ENCODE measurements around the gene MAMSTR.

MAMSTR gene

DNA sequence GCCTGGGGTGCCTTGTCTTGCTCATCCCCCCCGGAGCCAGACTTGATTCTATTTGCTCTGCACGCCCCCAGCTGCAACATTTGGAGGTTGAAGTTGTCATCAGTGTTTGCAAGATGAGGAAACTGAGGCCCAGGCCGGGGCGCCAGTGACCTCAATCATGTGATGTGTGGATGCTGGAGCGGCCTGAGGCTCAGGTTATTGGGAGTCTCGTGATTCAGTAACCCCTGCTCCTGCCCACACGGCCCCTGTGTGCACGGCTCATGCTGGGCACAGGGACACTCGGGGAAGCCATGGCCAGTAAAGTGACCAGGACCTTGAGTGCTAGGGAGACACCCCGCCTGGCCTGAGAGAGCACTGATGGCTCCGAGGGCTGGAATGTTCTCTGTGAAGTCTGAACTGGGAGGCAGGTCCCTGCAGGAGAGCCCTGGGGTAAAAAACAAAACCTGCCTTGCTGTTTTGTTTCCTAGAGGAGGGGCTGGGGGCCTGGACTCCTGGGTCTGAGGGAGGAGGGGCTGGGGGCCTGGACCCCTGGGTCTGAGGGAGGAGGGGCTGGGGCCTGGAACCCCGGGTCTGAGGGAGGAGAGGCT lies 37.7 kb upstream of the MAMSTR start:
- Mint-ChIP-seq H3K27ac (no peak overlapping the region), H3K9me3 (no peaks in the 10 kb centered on the region), H3K4me1 (peaks cover 22% of the 10 kb centered on the region), H3K4me3 (no peak overlapping the region), H3K36me3 (ENCODE audit: low read depth) (no peaks in the 10 kb centered on the region), H3K27me3 (ENCODE audit: low read depth, poor library complexity) (peaks cover 38% of the 10 kb centered on the region)
- TF ChIP-seq, protein P1, sequence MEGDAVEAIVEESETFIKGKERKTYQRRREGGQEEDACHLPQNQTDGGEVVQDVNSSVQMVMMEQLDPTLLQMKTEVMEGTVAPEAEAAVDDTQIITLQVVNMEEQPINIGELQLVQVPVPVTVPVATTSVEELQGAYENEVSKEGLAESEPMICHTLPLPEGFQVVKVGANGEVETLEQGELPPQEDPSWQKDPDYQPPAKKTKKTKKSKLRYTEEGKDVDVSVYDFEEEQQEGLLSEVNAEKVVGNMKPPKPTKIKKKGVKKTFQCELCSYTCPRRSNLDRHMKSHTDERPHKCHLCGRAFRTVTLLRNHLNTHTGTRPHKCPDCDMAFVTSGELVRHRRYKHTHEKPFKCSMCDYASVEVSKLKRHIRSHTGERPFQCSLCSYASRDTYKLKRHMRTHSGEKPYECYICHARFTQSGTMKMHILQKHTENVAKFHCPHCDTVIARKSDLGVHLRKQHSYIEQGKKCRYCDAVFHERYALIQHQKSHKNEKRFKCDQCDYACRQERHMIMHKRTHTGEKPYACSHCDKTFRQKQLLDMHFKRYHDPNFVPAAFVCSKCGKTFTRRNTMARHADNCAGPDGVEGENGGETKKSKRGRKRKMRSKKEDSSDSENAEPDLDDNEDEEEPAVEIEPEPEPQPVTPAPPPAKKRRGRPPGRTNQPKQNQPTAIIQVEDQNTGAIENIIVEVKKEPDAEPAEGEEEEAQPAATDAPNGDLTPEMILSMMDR (IDR thresholded peaks at IDR 0.05): no peak
- DNase-seq: no peak

DNA sequence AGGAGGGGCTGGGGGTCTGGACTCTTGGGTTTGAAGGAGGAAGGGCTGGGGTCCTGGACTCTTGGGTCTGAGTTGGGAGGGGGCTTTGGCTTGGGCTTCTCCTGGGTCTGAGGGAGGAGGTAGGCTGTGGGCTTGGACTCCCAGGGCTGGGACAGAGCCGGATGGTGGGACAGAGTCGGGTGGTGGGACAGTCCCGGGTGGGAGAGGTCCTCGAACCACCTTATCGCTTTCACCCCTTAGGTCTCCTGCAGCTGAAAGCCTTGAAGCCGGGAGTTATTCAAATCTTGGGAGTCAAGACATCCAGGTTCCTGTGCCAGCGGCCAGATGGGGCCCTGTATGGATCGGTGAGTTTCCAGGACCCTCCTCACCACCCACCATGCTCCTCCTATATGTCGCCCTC lies 37.2 kb upstream of the MAMSTR start:
- Mint-ChIP-seq H3K9me3 (no peaks in the 10 kb centered on the region), H3K27me3 (ENCODE audit: low read depth, poor library complexity) (peaks cover 41% of the 10 kb centered on the region), H3K27ac (no peak overlapping the region), H3K4me3 (no peak overlapping the region), H3K4me1 (peaks cover 26% of the 10 kb centered on the region), H3K36me3 (ENCODE audit: low read depth) (no peaks in the 10 kb centered on the region)
- TF ChIP-seq, protein P1 (IDR thresholded peaks at IDR 0.05): no peak
- no peak for DNase-seq

DNA sequence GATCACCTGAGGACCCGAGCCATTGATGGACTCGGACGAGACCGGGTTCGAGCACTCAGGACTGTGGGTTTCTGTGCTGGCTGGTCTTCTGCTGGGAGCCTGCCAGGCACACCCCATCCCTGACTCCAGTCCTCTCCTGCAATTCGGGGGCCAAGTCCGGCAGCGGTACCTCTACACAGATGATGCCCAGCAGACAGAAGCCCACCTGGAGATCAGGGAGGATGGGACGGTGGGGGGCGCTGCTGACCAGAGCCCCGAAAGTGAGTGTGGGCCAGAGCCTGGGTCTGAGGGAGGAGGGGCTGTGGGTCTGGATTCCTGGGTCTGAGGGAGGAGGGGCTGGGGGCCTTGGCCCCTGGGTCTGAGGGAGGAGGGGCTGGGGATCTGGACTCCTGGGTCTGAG lies 36.7 kb upstream of the MAMSTR start:
- no peak overlapping the region for H3K4me3 Mint-ChIP-seq
- no peaks in the 10 kb centered on the region for H3K9me3 Mint-ChIP-seq
- TF ChIP-seq, protein P1 (IDR thresholded peaks at IDR 0.05): no peak
- no peak for DNase-seq
- no peak overlapping the region for H3K27ac Mint-ChIP-seq
- H3K4me1 Mint-ChIP-seq: peaks cover 28% of the 10 kb centered on the region
- H3K27me3 Mint-ChIP-seq (ENCODE audit: low read depth, poor library complexity): peaks cover 41% of the 10 kb centered on the region
- no peaks in the 10 kb centered on the region for H3K36me3 Mint-ChIP-seq (ENCODE audit: low read depth)

DNA sequence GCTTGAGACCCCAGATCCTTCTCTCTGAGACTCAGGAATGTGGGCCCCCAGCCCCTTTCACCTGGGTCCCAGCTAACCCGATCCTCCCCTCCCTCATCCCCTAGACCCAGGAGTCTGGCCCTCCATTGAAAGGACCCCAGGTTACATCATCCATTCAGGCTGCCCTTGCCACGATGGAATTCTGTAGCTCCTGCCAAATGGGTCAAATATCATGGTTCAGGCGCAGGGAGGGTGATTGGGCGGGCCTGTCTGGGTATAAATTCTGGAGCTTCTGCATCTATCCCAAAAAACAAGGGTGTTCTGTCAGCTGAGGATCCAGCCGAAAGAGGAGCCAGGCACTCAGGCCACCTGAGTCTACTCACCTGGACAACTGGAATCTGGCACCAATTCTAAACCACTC lies 36.3 kb upstream of the MAMSTR start:
- H3K27ac Mint-ChIP-seq: no peak overlapping the region
- no peaks in the 10 kb centered on the region for H3K36me3 Mint-ChIP-seq (ENCODE audit: low read depth)
- DNase-seq: no peak
- TF ChIP-seq, protein P1 (IDR thresholded peaks at IDR 0.05): no peak
- H3K4me1 Mint-ChIP-seq: peaks cover 31% of the 10 kb centered on the region
- H3K9me3 Mint-ChIP-seq: no peaks in the 10 kb centered on the region
- H3K4me3 Mint-ChIP-seq: no peak overlapping the region
- peaks cover 40% of the 10 kb centered on the region for H3K27me3 Mint-ChIP-seq (ENCODE audit: low read depth, poor library complexity)

DNA sequence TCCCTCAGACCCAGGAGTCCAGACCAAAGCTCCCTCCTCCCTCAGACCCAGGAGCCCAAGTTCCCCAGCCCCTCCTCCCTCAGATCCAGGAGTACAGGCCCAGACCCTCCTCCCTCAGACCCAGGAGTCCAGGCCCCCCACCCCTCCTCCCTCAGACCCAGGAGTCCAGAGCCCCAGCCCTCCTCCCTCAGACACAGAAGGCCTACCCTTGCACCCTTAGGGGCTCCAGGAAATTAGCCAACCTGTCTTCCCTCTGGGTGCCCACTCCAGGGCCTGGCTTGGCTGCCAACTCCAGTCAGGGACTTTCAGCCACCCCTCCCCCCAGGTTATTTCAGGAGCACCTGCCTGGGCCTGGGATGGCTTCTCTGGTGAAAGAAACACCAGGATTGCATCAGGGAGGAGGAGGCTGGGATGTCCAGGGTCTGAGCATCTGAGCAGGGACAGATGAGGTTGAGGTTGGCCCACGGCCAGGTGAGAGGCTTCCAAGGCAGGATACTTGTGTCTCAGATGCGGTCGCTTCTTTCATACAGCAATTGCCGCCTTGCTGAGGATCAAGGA lies 35.6 kb upstream of the MAMSTR start, which contains the start of gene FGF21:
Gene FGF21 (plus strand): TSS at position 441 of the 558 bp plus-strand sequence. CDS start 713 bp downstream, outside the sequence.
- TF ChIP-seq, protein P1 (IDR thresholded peaks at IDR 0.05): no peak
- no peaks in the 10 kb centered on the region for H3K36me3 Mint-ChIP-seq (ENCODE audit: low read depth)
- H3K4me3 Mint-ChIP-seq: peak within 1 kb of the TSS; percentile 85
- no peak within 1 kb of the TSS for H3K27ac Mint-ChIP-seq
- H3K27me3 Mint-ChIP-seq (ENCODE audit: low read depth, poor library complexity): peaks cover 43% of the 10 kb centered on the region
- H3K9me3 Mint-ChIP-seq: no peaks in the 10 kb centered on the region
- DNase-seq: no peak
- H3K4me1 Mint-ChIP-seq: peaks cover 31% of the 10 kb centered on the region

Data from nephron progenitor cell (in vitro differentiated cells).